HG03025 (cell line): ENCODE measurements around the gene RAD21L1.

Source experiments
- ATAC-seq: cut with Tn5 transposase; IDR thresholded peaks from one replicate; pipeline ENCODE4 v1.9.1; 2021; ENCODE audit warnings: mild to moderate bottlenecking, moderate library complexity; ENCODE audit not compliant: unreplicated experiment, low FRiP score

The RAD21L1 gene

GRCh38 chr20:1291191-1291741 lies 65.4 kb downstream of the RAD21L1 start:
- no peak for ATAC-seq

- ATAC-seq: no peak
Observed at GRCh38 chr20:1292620-1293019, 66.8 kb downstream of the RAD21L1 start.

GRCh38 chr20:1293641-1294379 lies 68.0 kb downstream of the RAD21L1 start:
- ATAC-seq: no peak

- ATAC-seq: no peak
Observed at GRCh38 chr20:1294497-1294896, 68.7 kb downstream of the RAD21L1 start.

DNA sequence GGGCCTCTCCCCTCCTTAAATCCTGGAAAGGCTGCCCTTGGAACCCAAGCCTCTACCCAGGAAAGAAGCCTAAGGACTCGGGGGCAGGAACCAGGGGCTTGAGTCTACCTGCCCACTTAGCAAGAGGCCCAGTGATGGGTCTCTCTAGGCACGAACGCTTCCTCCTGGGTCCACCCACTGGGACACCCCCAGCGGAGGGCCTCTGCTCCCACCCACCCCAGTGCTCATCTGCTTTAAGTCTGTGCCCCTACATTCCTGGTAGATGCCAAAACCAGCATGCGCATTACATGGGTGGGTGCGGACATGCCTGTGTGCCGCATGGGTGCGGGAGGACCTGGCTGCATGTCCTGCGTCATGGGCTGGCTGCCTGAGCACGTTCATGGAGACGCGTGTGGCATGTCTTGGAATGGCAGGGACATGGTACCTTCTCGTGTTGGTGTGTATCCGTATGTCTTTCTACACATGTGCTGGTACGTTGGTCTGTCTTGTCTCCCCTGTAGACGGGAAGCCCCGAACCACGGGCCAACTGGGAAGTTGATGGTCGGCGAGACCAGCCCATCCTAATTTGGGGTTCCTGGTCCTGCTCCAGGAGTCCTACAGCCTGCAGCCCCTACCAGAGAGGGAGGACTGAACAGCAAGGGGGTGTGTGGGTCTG lies 69.6 kb downstream of the RAD21L1 start:
- ATAC-seq: no peak

DNA sequence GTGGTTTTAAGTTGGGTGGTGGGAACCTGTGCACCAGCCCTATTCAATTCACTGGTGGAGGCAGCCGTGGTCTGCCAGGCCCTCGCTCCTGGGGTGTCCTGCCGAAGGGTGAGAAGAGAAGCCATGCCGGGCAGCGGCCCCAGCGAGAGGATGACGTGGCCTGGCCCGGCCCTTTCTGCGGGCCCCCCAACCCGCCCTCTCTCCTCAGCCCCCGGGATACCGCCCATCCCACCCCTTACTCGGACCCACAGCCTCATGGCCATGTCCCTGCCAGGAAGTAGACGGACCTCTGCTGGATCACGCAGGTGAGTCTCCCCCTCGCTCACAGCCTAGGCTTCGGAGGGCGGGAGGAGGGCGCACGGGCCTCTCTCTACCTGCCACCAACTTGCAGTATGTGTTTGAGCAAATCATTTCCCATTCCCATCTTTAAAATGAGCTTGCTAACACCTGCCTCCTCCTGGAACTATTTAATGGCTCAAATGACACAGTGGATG lies 70.3 kb downstream of the RAD21L1 start:
- no peak for ATAC-seq

- no peak for ATAC-seq
Observed at GRCh38 chr20:1296922-1297321, 71.1 kb downstream of the RAD21L1 start.

DNA sequence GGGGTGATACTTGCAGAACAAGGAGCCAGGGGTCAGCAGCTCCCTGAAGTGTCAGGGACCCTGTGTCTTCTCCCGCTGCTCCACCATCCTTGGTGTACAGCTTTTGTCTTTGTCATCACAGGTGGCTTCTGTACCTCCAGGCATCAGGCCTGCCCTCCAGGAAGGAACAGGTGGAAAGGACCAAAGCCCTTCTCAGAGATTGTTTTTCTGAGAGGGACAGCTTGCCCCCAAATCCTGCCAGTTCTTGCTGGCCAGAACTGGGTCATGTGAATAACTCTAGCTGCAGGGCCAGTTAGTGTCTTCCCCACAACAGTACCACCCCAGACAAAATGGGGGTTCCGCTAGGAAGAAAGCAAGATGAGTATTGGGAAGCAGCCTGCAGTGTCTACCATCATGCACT lies 71.6 kb downstream of the RAD21L1 start:
- no peak for ATAC-seq

- ATAC-seq: no peak
Observed at GRCh38 chr20:1298166-1298565, 72.3 kb downstream of the RAD21L1 start.

GRCh38 chr20:1298888-1299511 lies 73.2 kb downstream of the RAD21L1 start:
- ATAC-seq: no peak

DNA sequence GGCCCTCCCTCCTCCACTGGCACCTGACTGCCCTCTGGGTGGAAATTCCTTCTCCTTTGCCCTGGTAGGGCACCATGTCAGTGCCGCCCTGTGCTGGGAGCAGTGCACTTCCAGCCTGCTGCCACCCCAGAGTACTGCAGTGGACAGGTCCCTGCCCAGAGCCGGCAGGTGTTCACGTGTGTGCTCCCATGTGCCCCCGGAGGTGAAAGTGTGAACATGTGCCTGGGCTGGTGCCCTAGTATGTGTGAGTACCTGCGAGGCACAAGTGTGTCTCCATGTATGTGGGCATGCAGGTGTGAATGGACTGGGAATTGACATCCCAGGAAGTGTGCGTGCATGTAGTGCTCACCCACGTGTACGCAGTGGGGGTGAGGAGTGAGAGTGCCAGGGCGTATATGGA lies 73.7 kb downstream of the RAD21L1 start:
- ATAC-seq: no peak

- no peak for ATAC-seq
Observed at GRCh38 chr20:1300083-1300840, 74.4 kb downstream of the RAD21L1 start.

DNA sequence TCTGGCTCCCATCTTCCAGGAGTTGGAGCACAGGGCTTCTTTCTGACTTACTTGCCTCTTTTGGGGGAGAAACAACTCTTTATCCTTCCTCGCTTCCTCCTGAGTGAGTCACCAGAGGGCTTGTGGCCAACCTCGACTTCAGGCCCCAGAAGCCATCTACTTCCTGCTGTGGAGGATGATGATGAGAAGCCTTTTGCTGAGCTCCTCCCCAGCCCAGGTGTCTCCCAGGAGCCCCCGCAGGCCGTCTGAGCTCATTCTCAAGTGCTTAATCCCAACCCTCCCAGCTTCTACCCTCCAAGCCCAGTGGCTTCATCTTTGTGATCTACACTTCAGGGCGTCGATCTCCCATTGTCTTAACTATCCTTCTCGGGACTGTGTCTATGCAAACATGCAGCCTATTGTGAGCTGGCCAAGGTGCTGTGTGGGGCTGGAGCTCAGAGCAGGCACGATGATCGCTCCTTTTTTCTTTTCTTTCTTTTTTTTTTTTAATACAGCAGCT lies 75.2 kb downstream of the RAD21L1 start:
- ATAC-seq: no peak

GRCh38 chr20:1302685-1303541 lies 77.1 kb downstream of the RAD21L1 start:
- no peak for ATAC-seq

DNA sequence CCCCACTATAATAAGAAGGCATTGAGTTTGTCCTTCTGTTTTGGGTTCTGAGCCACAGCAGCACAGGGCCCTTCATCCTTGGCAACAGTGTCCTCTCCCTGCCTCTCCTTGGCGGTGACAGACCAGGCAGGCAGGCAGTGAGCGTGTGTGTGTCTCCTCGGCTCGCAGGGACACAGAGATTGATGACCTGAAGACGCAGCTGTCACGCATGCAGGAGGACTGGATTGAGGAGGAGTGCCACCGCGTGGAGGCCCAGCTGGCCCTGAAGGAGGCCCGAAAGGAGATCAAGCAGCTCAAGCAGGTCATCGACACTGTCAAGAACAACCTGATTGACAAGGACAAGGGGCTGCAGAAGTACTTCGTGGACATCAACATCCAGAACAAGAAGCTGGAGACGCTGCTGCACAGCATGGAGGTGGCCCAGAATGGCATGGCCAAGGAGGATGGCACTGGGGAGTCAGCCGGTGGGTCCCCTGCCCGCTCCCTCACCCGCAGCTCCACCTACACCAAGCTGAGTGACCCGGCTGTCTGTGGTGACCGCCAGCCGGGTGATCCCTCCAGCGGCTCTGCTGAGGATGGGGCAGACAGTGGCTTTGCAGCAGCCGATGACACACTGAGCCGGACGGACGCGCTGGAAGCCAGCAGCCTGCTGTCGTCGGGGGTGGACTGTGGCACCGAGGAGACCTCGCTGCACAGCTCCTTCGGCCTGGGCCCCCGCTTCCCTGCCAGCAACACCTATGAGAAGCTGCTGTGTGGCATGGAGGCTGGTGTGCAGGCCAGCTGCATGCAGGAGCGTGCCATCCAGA lies 79.1 kb downstream of the RAD21L1 start:
- no peak for ATAC-seq
